GM18498 (cell line): ENCODE data around the gene THBS1.

Experiments used
- ATAC-seq: cut with Tn5 transposase; IDR thresholded peaks from one replicate; pipeline ENCODE4 v1.9.1; 2021; ENCODE audit warnings: mild to moderate bottlenecking, moderate library complexity; ENCODE audit not compliant: unreplicated experiment

Gene THBS1

GRCh38 chr15:39573287-39573686 lies 7.6 kb upstream of the THBS1 start:
- no peak for ATAC-seq

- no peak for ATAC-seq
Measured at GRCh38 chr15:39573844-39574243, 7.0 kb upstream of the THBS1 start.

- ATAC-seq, result no peak
Measured at GRCh38 chr15:39574427-39574826, 6.5 kb upstream of the THBS1 start.

GRCh38 chr15:39575180-39575579 lies 5.7 kb upstream of the THBS1 start:
- ATAC-seq, result no peak

GRCh38 chr15:39578851-39579486 lies 1.9 kb upstream of the THBS1 start:
- ATAC-seq, result no peak

GRCh38 chr15:39579487-39580116 lies 1.3 kb upstream of the THBS1 start:
- no peak for ATAC-seq

- ATAC-seq, result peak; percentile 87
Measured at GRCh38 chr15:39580117-39580484, 778 bp upstream of the THBS1 start.

GRCh38 chr15:39581242-39581792 lies 438 bp downstream of the THBS1 start:
- no peak for ATAC-seq

GRCh38 chr15:39581793-39582285 lies 960 bp downstream of the THBS1 start:
- no peak for ATAC-seq

GRCh38 chr15:39582286-39582976 lies 1.6 kb downstream of the THBS1 start:
- no peak for ATAC-seq

GRCh38 chr15:39582977-39583595 lies 2.2 kb downstream of the THBS1 start:
- no peak for ATAC-seq

- ATAC-seq, result no peak
Measured at GRCh38 chr15:39583596-39584265, 2.9 kb downstream of the THBS1 start.

- ATAC-seq, result no peak
Measured at GRCh38 chr15:39584266-39584659, 3.4 kb downstream of the THBS1 start.

GRCh38 chr15:39584662-39585388 lies 3.9 kb downstream of the THBS1 start:
- no peak for ATAC-seq

GRCh38 chr15:39585389-39585841 lies 4.5 kb downstream of the THBS1 start:
- ATAC-seq, result no peak

GRCh38 chr15:39585871-39586301 lies 5.0 kb downstream of the THBS1 start:
- no peak for ATAC-seq

- no peak for ATAC-seq
Measured at GRCh38 chr15:39586387-39587095, 5.7 kb downstream of the THBS1 start.

GRCh38 chr15:39587096-39587721 lies 6.3 kb downstream of the THBS1 start:
- ATAC-seq, result no peak
